ENCODE results near the gene SON. TPM values are rescaled to one million over a fixed set of nuclear protein-coding genes. Genes with fewer than 3 reads are reported as not detected.
A peak's percentile ranks its signal among the peaks of the same experiment; 100 is the strongest.

Gene SON
- total RNA-seq, 1 donor from 2014 or later: 311 TPM

DNA sequence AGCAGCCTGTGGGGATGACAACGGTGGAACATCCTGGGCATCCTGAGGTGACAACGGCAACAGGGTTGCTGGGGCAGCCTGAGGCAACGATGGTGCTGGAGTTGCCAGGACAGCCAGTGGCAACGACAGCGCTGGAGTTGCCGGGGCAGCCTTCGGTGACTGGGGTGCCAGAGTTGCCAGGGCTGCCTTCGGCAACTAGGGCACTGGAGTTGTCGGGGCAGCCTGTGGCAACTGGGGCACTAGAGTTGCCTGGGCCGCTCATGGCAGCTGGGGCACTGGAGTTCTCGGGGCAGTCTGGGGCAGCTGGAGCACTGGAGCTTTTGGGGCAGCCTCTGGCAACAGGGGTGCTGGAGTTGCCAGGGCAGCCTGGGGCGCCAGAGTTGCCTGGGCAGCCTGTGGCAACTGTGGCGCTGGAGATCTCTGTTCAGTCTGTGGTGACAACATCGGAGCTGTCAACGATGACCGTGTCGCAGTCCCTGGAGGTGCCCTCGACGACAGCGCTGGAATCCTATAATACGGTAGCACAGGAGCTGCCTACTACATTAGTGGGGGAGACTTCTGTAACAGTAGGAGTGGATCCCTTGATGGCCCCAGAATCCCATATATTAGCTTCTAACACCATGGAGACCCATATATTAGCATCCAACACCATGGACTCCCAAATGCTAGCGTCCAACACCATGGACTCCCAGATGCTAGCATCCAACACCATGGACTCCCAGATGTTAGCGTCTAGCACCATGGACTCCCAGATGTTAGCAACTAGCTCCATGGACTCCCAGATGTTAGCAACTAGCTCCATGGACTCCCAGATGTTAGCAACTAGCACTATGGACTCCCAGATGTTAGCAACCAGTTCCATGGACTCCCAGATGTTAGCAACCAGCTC, 8.2 kb downstream of the SON start:
- Mint-ChIP-seq H3K4me3 (ENCODE audit: unreplicated experiment) (no peak overlapping the region), H3K9me3 (ENCODE audit: unreplicated experiment) (no peaks in the 10 kb centered on the region), H3K27me3 (ENCODE audit: unreplicated experiment) (peaks cover 9% of the 10 kb centered on the region), H3K36me3 (ENCODE audit: low read depth, unreplicated experiment) (peaks cover 39% of the 10 kb centered on the region), H3K4me1 (ENCODE audit: unreplicated experiment) (peaks cover 1% of the 10 kb centered on the region), H3K27ac (ENCODE audit: unreplicated experiment) (no peak overlapping the region)
- TF ChIP-seq, protein P1, sequence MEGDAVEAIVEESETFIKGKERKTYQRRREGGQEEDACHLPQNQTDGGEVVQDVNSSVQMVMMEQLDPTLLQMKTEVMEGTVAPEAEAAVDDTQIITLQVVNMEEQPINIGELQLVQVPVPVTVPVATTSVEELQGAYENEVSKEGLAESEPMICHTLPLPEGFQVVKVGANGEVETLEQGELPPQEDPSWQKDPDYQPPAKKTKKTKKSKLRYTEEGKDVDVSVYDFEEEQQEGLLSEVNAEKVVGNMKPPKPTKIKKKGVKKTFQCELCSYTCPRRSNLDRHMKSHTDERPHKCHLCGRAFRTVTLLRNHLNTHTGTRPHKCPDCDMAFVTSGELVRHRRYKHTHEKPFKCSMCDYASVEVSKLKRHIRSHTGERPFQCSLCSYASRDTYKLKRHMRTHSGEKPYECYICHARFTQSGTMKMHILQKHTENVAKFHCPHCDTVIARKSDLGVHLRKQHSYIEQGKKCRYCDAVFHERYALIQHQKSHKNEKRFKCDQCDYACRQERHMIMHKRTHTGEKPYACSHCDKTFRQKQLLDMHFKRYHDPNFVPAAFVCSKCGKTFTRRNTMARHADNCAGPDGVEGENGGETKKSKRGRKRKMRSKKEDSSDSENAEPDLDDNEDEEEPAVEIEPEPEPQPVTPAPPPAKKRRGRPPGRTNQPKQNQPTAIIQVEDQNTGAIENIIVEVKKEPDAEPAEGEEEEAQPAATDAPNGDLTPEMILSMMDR (IDR thresholded peaks at IDR 0.05; ENCODE audit: unreplicated experiment): no peak
- DNase-seq (ENCODE audit: low spot score): no peak

DNA sequence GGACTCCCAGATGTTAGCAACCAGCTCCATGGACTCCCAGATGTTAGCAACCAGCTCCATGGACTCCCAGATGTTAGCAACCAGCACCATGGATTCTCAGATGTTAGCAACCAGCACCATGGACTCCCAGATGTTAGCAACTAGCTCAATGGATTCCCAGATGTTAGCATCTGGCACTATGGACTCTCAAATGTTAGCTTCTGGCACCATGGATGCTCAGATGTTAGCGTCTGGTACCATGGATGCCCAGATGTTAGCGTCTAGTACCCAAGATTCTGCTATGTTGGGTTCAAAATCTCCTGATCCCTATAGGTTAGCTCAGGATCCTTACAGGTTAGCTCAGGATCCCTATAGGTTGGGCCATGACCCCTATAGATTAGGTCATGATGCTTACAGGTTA, 8.8 kb downstream of the SON start:
- TF ChIP-seq, protein P1 (IDR thresholded peaks at IDR 0.05; ENCODE audit: unreplicated experiment): no peak
- peaks cover 46% of the 10 kb centered on the region for H3K36me3 Mint-ChIP-seq (ENCODE audit: low read depth, unreplicated experiment)
- H3K4me3 Mint-ChIP-seq (ENCODE audit: unreplicated experiment): no peak overlapping the region
- H3K27me3 Mint-ChIP-seq (ENCODE audit: unreplicated experiment): peaks cover 7% of the 10 kb centered on the region
- no peak overlapping the region for H3K27ac Mint-ChIP-seq (ENCODE audit: unreplicated experiment)
- H3K9me3 Mint-ChIP-seq (ENCODE audit: unreplicated experiment): no peaks in the 10 kb centered on the region
- H3K4me1 Mint-ChIP-seq (ENCODE audit: unreplicated experiment): no peaks in the 10 kb centered on the region
- DNase-seq (ENCODE audit: low spot score): no peak

DNA sequence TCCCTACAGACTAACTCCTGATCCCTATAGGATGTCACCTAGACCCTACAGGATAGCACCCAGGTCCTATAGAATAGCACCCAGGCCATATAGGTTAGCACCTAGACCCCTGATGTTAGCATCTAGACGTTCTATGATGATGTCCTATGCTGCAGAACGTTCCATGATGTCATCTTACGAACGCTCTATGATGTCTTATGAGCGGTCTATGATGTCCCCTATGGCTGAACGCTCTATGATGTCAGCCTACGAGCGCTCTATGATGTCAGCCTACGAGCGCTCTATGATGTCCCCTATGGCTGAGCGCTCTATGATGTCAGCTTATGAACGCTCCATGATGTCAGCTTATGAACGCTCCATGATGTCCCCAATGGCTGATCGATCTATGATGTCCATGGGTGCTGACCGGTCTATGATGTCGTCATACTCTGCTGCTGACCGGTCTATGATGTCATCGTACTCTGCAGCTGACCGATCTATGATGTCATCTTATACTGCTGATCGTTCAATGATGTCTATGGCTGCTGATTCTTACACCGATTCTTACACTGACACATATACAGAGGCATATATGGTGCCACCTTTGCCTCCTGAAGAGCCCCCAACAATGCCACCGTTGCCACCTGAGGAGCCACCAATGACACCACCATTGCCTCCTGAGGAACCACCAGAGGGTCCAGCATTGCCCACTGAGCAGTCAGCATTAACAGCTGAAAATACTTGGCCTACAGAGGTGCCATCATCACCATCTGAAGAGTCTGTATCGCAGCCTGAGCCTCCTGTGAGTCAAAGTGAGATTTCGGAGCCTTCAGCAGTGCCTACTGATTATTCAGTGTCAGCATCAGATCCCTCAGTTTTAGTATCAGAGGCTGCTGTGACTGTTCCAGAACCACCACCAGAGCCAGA, 9.5 kb downstream of the SON start:
- Mint-ChIP-seq H3K27ac (ENCODE audit: unreplicated experiment) (no peak overlapping the region), H3K36me3 (ENCODE audit: low read depth, unreplicated experiment) (peaks cover 50% of the 10 kb centered on the region), H3K4me1 (ENCODE audit: unreplicated experiment) (no peaks in the 10 kb centered on the region), H3K9me3 (ENCODE audit: unreplicated experiment) (no peaks in the 10 kb centered on the region), H3K27me3 (ENCODE audit: unreplicated experiment) (peaks cover 7% of the 10 kb centered on the region), H3K4me3 (ENCODE audit: unreplicated experiment) (peak overlapping the region; percentile 52)
- DNase-seq (ENCODE audit: low spot score): no peak
- TF ChIP-seq, protein P1 (IDR thresholded peaks at IDR 0.05; ENCODE audit: unreplicated experiment): no peak

DNA sequence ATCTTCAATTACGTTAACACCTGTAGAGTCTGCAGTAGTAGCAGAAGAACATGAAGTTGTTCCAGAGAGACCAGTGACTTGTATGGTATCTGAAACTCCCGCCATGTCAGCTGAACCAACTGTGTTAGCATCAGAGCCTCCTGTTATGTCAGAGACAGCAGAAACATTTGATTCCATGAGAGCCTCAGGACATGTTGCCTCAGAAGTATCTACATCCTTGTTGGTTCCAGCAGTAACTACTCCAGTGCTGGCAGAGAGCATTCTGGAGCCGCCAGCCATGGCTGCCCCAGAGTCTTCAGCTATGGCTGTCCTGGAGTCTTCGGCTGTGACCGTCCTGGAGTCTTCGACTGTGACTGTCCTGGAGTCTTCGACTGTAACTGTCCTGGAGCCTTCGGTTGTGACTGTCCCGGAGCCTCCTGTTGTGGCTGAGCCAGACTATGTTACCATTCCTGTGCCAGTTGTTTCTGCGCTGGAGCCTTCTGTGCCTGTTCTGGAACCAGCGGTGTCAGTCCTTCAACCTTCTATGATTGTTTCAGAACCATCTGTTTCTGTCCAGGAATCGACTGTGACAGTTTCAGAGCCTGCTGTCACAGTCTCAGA, 10.3 kb downstream of the SON start:
- Mint-ChIP-seq H3K4me3 (ENCODE audit: unreplicated experiment) (peak overlapping the region; percentile 52), H3K36me3 (ENCODE audit: low read depth, unreplicated experiment) (peaks cover 56% of the 10 kb centered on the region), H3K4me1 (ENCODE audit: unreplicated experiment) (no peaks in the 10 kb centered on the region), H3K9me3 (ENCODE audit: unreplicated experiment) (no peaks in the 10 kb centered on the region), H3K27me3 (ENCODE audit: unreplicated experiment) (peaks cover 7% of the 10 kb centered on the region), H3K27ac (ENCODE audit: unreplicated experiment) (no peak overlapping the region)
- TF ChIP-seq, protein P1 (IDR thresholded peaks at IDR 0.05; ENCODE audit: unreplicated experiment): no peak
- no peak for DNase-seq (ENCODE audit: low spot score)
